Panc1 (cell line): ENCODE data around the gene NUDT17. TPM values are rescaled to one million over a fixed set of nuclear protein-coding genes. Genes with fewer than 3 reads are reported as not detected.

Experiments used
- ATAC-seq: fragments of 200-7000 bp; cut with Tn5 transposase; 2 replicates; pipeline ENCODE4 v1.9.1; 2020; ENCODE audit warnings: mild to moderate bottlenecking, moderate library complexity
- BruUV-seq: library from RNA; stranded (reverse); fragments of 400-500 nt; replicated peaks from 2 replicates; lab custom pipeline; 2021; lab: Mats Ljungman, UMichigan
- CTCF ChIA-PET: fragments of 300-600 bp; sonication (Branson Sonifier 250); formaldehyde crosslinking; loops from one replicate; lab custom pipeline; 2022; ENCODE audit warnings: antibody characterized with exemption; lab: Charles Lee
- POLR2A ChIA-PET: fragments of 300-600 bp; sonication (Branson Sonifier 250); formaldehyde crosslinking; loops from one replicate; lab custom pipeline; 2022; ENCODE audit warnings: antibody characterized with exemption; lab: Charles Lee
- DNase-seq: peaks from one replicate; pipeline ENCODE4 v3.0.0-alpha.2; 2010; ENCODE audit warnings: low read depth, low spot score
- H3K27ac ChIP-seq: 2 replicates; pipeline ENCODE4 v1.5.1; 2011; ENCODE audit warnings: mild to moderate bottlenecking, low read length, inconsistent platforms
- H3K27me3 ChIP-seq: fragments of 200-500 bp; sonication (Bioruptor generic); 2 replicates; pipeline ENCODE4 v1.6.0; 2014; ENCODE audit warnings: low read length, inconsistent platforms; ENCODE audit not compliant: control insufficient read depth, insufficient read depth
- H3K36me3 ChIP-seq: fragments of 200-500 bp; sonication (Bioruptor generic); 2 replicates; pipeline ENCODE4 v1.5.1; 2014; ENCODE audit warnings: inconsistent platforms, mild to moderate bottlenecking, low read length, moderate library complexity; ENCODE audit not compliant: control insufficient read depth, insufficient read depth
- H3K4me1 ChIP-seq: 2 replicates; pipeline ENCODE4 v1.5.1; 2011; ENCODE audit warnings: inconsistent platforms, mild to moderate bottlenecking, low read length, moderate library complexity; ENCODE audit not compliant: control insufficient read depth, insufficient read depth
- H3K4me3 ChIP-seq, 2 experiments: 2 replicates each; pipeline ENCODE4 v1.5.1; 2011 to 2012; ENCODE audit warnings: low read depth in 2 of 2, low read length in 2 of 2, mild to moderate bottlenecking in 2 of 2, inconsistent platforms in 1 of 2, moderate library complexity in 1 of 2
- H3K9me3 ChIP-seq: fragments of 200-500 bp; sonication (Bioruptor generic); 2 replicates; pipeline ENCODE4 v1.5.1; 2014; ENCODE audit warnings: low read depth, mild to moderate bottlenecking, inconsistent platforms, low read length, moderate library complexity; ENCODE audit not compliant: control insufficient read depth, insufficient read depth
- POLR2AphosphoS5 ChIP-seq: IDR thresholded peaks from 2 replicates; pipeline ENCODE4 v1.6.1; 2012; ENCODE audit warnings: mild to moderate bottlenecking, low read depth, low read length, moderate library complexity
- SIN3A ChIP-seq: IDR thresholded peaks from 2 replicates; pipeline ENCODE4 v1.6.1; 2012; ENCODE audit warnings: low read depth, mild to moderate bottlenecking, low read length, moderate library complexity, borderline replicate concordance; ENCODE audit not compliant: insufficient read depth
- TCF7L2 ChIP-seq: IDR thresholded peaks from 2 replicates; pipeline ENCODE4 v1.6.1; 2011; ENCODE audit warnings: mild to moderate bottlenecking, low read depth, low read length, inconsistent platforms
- in situ Hi-C: cut with HindIII; loops from 2 replicates; pipeline ENCODE4 v1.10.0; 2016; ENCODE audit warnings: low sequenced_read_pairs, low pct_unique_long_range_greater_than_20kb
- intact Hi-C: fragments of 100-400 bp; cut with micrococcal nuclease; formaldehyde crosslinking; loops from one replicate; pipeline ENCODE4 v1.10.0; 2022; ENCODE audit not compliant: unreplicated experiment
- total RNA-seq: library from RNA; stranded (reverse); gene quantifications from one replicate; pipeline ENCODE4 v1.2.1, GENCODE V29; 2021; ENCODE audit not compliant: unreplicated experiment
- TF ChIP-seq, protein P1 (sequence below): fragments of 450-650 bp; IDR thresholded peaks from 2 replicates; pipeline ENCODE4 v1.5.1; 2017; ENCODE audit warnings: mild to moderate bottlenecking
- TF ChIP-seq, protein P2 (sequence below), 2 experiments: IDR thresholded peaks; 2 replicates each; pipeline ENCODE4 v1.6.1; 2011 to 2012; ENCODE audit warnings: low read depth in 2 of 2, control low read depth in 1 of 2, low read length in 1 of 2, mild to moderate bottlenecking in 1 of 2, moderate library complexity in 1 of 2; ENCODE audit not compliant: insufficient read depth in 1 of 2

The NUDT17 gene
- total RNA-seq, 1 experiment from 2014 or later, result 3.7 TPM

DNA sequence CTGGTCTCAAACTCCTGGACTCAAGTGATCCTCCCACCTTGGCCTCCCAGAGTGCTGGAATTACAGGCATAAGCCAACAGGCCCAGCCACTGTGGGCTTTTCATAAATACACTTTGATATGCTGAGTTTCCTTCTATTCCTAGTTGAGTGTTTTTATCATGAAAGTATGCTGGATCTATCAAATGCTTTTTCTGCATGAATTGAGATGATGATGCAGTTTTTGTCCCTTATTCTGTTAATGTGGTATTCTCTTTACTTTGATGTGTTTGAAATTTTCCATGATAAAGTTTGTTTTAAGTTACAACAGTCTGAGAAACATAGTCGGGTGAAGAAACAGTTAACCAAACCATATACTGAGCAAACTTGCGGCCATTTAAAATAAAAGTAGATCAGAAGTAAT, 45.6 kb upstream of the NUDT17 start:
- no TSS peak for BruUV-seq
- intact Hi-C loops, result no loop called here
- ATAC-seq, result no peak

DNA sequence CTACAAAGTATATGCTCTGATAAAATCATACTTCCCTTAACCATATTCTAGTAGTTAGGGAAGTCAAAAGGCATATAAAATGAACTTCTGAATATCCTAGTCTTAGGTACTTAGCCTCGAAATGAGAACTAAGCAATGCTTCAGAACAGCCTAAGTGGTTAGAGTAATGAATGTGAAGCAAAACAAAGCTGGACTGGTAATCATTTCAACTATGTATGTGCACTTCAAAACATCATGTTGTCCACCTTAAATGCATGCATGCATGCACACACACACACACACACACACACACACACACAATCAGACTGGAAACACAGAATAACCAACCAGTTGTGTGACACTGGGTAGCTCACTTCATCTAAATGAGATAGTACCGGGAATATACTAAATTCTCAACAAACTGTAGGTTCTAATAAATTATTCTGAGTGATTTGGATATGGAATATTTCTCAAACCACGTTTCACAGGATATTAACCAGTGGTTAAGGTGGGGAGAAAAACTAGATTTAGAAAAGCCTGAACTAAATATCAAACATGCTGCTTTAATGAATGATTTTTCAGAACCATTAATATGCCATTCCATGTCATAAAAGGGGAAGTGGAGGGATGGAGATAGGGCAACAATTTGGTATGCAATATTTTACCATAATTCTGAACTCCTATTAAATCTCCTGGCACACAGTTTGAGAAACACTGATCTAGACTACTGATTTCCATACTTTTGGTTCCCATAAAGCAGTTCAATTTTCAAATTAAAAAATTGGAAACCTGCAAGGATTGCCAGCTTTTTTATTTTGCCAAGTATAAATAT, 41.0 kb upstream of the NUDT17 start:
- Histone ChIP-seq H3K27me3 (no peaks in the 10 kb centered on the region), H3K27ac (0 out of 2 replicates have a peak overlapping the region, but pooled peaks have one; percentile 14), H3K9me3 (no peaks in the 10 kb centered on the region), H3K4me3 (no peak overlapping the region), H3K36me3 (no peaks in the 10 kb centered on the region), H3K4me1 (peaks cover 18% of the 10 kb centered on the region)
- BruUV-seq, result no TSS peak
- in situ Hi-C loops, result no loop called here
- ATAC-seq (no peak), DNase-seq (no peak)
- TF ChIP-seq POLR2AphosphoS5, result no peak
- no peak for TF ChIP-seq TCF7L2
- intact Hi-C loops, result no loop called here
- ChIA-PET CTCF (interaction anchor here (0.6 kb wide), 1 partner anchor 24 kb away, joined by 3 read pairs; no protein-coding TSS in a partner anchor), POLR2A (no interaction called here)

More for the DNA sequence above, 45.6 kb upstream of the NUDT17 start:
- ChIA-PET CTCF (no interaction called here), POLR2A (no interaction called here)
- no peaks in the 10 kb centered on the region for H3K36me3 ChIP-seq
- H3K4me1 ChIP-seq, result peaks cover 14% of the 10 kb centered on the region
- in situ Hi-C loops, result no loop called here
- no peak overlapping the region for H3K4me3 ChIP-seq
- no peaks in the 10 kb centered on the region for H3K27me3 ChIP-seq
- TF ChIP-seq POLR2AphosphoS5, result no peak
- no peak for TF ChIP-seq TCF7L2
- no peak for DNase-seq
- peaks cover 16% of the 10 kb centered on the region; the same call in 1 of the 2 replicates for H3K9me3 ChIP-seq
- H3K27ac ChIP-seq, result no peak overlapping the region

DNA sequence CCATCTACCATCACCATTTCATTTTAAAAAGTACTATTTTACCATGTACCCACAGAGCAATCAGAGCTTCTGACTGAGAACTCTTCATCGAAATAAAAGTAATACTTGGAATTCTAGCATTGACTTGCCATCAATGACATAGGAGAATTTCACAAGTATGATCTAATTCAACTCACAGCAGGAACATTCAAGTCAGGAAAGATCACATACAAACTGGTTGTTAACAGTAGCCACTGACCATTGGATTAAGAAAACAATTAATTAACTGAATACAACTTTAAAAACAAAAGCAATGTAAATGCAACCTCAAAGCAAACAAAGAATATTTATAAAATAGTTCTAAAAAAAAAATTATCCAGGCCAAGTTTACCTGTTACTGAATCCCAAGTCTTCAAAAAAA, 40.4 kb upstream of the NUDT17 start:
- no peak for DNase-seq
- no peak for ATAC-seq
- BruUV-seq, result no TSS peak
- H3K4me3 ChIP-seq, result no peak overlapping the region
- no peaks in the 10 kb centered on the region for H3K36me3 ChIP-seq
- no peaks in the 10 kb centered on the region for H3K27me3 ChIP-seq
- H3K4me1 ChIP-seq, result peaks cover 18% of the 10 kb centered on the region
- CTCF ChIA-PET, result no interaction called here
- intact Hi-C loops (no loop called here), in situ Hi-C loops (no loop called here)
- TF ChIP-seq, protein P1, sequence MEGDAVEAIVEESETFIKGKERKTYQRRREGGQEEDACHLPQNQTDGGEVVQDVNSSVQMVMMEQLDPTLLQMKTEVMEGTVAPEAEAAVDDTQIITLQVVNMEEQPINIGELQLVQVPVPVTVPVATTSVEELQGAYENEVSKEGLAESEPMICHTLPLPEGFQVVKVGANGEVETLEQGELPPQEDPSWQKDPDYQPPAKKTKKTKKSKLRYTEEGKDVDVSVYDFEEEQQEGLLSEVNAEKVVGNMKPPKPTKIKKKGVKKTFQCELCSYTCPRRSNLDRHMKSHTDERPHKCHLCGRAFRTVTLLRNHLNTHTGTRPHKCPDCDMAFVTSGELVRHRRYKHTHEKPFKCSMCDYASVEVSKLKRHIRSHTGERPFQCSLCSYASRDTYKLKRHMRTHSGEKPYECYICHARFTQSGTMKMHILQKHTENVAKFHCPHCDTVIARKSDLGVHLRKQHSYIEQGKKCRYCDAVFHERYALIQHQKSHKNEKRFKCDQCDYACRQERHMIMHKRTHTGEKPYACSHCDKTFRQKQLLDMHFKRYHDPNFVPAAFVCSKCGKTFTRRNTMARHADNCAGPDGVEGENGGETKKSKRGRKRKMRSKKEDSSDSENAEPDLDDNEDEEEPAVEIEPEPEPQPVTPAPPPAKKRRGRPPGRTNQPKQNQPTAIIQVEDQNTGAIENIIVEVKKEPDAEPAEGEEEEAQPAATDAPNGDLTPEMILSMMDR, result no peak
- TF ChIP-seq POLR2AphosphoS5 (no peak), SIN3A (no peak), TCF7L2 (no peak)
- TF ChIP-seq, protein P2, sequence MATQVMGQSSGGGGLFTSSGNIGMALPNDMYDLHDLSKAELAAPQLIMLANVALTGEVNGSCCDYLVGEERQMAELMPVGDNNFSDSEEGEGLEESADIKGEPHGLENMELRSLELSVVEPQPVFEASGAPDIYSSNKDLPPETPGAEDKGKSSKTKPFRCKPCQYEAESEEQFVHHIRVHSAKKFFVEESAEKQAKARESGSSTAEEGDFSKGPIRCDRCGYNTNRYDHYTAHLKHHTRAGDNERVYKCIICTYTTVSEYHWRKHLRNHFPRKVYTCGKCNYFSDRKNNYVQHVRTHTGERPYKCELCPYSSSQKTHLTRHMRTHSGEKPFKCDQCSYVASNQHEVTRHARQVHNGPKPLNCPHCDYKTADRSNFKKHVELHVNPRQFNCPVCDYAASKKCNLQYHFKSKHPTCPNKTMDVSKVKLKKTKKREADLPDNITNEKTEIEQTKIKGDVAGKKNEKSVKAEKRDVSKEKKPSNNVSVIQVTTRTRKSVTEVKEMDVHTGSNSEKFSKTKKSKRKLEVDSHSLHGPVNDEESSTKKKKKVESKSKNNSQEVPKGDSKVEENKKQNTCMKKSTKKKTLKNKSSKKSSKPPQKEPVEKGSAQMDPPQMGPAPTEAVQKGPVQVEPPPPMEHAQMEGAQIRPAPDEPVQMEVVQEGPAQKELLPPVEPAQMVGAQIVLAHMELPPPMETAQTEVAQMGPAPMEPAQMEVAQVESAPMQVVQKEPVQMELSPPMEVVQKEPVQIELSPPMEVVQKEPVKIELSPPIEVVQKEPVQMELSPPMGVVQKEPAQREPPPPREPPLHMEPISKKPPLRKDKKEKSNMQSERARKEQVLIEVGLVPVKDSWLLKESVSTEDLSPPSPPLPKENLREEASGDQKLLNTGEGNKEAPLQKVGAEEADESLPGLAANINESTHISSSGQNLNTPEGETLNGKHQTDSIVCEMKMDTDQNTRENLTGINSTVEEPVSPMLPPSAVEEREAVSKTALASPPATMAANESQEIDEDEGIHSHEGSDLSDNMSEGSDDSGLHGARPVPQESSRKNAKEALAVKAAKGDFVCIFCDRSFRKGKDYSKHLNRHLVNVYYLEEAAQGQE (IDR thresholded peaks at IDR 0.05; ENCODE audit: insufficient read depth in 1 of 2, low read depth in 2 of 2, low read length in 1 of 2), result no peak
- H3K9me3 ChIP-seq, result no peaks in the 10 kb centered on the region
- no peak overlapping the region for H3K27ac ChIP-seq
- POLR2A ChIA-PET, result no interaction called here
